ENCODE measurements around the gene SCMH1.

GRCh38 chr1:41028034-41028642 lies 214.0 kb downstream of the SCMH1 start:
- TF ChIP-seq TAF1 (IDR thresholded peaks at IDR 0.05; ENCODE audit: low read depth) (no peak), CTCF (IDR thresholded peaks at IDR 0.05; ENCODE audit: poor library complexity, severe bottlenecking) (no peak), MXI1 (conservative IDR thresholded peaks at IDR 0.05; ENCODE audit: poor library complexity, severe bottlenecking) (no peak), POLR2AphosphoS5 (IDR thresholded peaks at IDR 0.05) (no peak), SMC3 (conservative IDR thresholded peaks at IDR 0.05; ENCODE audit: poor library complexity) (no peak), RAD21 (conservative IDR thresholded peaks at IDR 0.05) (no peak), EP300 (conservative IDR thresholded peaks at IDR 0.05; ENCODE audit: poor library complexity, severe bottlenecking) (no peak)

Data from neural cell (in vitro differentiated cells).